Transverse colon (tissue), 4 donors: ENCODE results near the gene OSBPL2. TPM values are rescaled to one million over a fixed set of nuclear protein-coding genes. Genes with fewer than 3 reads are reported as not detected.

Source experiments
- DNase-seq: peaks from one replicate; pipeline ENCODE4 v3.0.0-alpha.2; 2019
- H3K27ac ChIP-seq, 4 donors: fragments of 200-600 bp; sonication (generic); 2 replicates each; pipeline ENCODE4 v1.5.1; 2016 to 2018; ENCODE audit warnings: inconsistent platforms in 4 of 4
- H3K27me3 ChIP-seq: fragments of 200-600 bp; sonication (generic); 2 replicates; pipeline ENCODE4 v1.5.1; 2017; ENCODE audit warnings: inconsistent platforms
- H3K36me3 ChIP-seq, 4 donors: fragments of 200-600 bp; sonication (generic); 2 replicates each; pipeline ENCODE4 v1.5.1; 2017 to 2019; ENCODE audit warnings: inconsistent platforms in 4 of 4
- H3K4me1 ChIP-seq, 4 donors: fragments of 200-600 bp; sonication (generic); 2 replicates each; pipeline ENCODE4 v1.5.1; 2017 to 2020; ENCODE audit warnings: inconsistent platforms in 4 of 4
- H3K4me3 ChIP-seq, 4 donors: fragments of 200-600 bp; sonication (generic); 1 replicate in 1 of 4; 2 replicates in 3 of 4; pipeline versions ENCODE4 v1.5.1 to v1.6.1; 2017 to 2019; ENCODE audit warnings: inconsistent platforms in 4 of 4
- H3K9me3 ChIP-seq, 2 donors: fragments of 200-600 bp; sonication (generic); 2 replicates each; pipeline ENCODE4 v1.5.1; 2017 to 2019; ENCODE audit warnings: inconsistent platforms in 2 of 2
- EP300 ChIP-seq: sonication (generic); formaldehyde crosslinking; IDR thresholded peaks from one replicate; pipeline ENCODE4 v1.6.1; 2017; ENCODE audit warnings: antibody characterized with exemption, low read depth
- POLR2A ChIP-seq: fragments of 450-650 bp; IDR thresholded peaks from one replicate; pipeline ENCODE4 v1.6.1; 2016; ENCODE audit warnings: antibody characterized with exemption, mild to moderate bottlenecking, moderate library complexity
- POLR2AphosphoS5 ChIP-seq, 3 donors: sonication (generic); formaldehyde crosslinking; IDR thresholded peaks; one replicate each; pipeline ENCODE4 v1.6.1; 2016; ENCODE audit warnings: antibody characterized with exemption in 3 of 3
- WGBS, 2 donors: methylation state at CpG; one replicate each; pipeline ENCODE4 v1.1.5; 2018; ENCODE audit warnings: low coverage in 1 of 2; 5-methylcytosine and 5-hydroxymethylcytosine counted together
- in situ Hi-C, 4 donors: fragments of 200-750 bp; cut with MboI; loops; one replicate each; pipeline versions ENCODE4 v1.15.0 to v1.15.1; 2017; ENCODE audit warnings: low sequenced_read_pairs in 3 of 4, low pct_ligation_motif_present in 1 of 4, low pct_unique_long_range_greater_than_20kb in 1 of 4
- intact Hi-C: fragments of 100-400 bp; cut with DNase I; formaldehyde crosslinking; loops from one replicate; pipeline ENCODE4 v1.15.1; 2023; ENCODE audit warnings: low total_unique reads
- total RNA-seq, 4 donors: library from RNA; depleted of rRNA; stranded (reverse); fragments of >200 nt; gene quantifications; one replicate each; pipeline ENCODE4 v1.1.0, GENCODE V29; 2016
- TF ChIP-seq, protein P1 (sequence below), 5 experiments: fragments of 200-600 bp in 3 of 5; fragments of 450-650 bp in 2 of 5; sonication (generic) in 3 of 5; IDR thresholded peaks; 1 replicate in 2 of 5; 2 replicates in 3 of 5; pipeline ENCODE4 v1.5.1; 2016 to 2017; ENCODE audit warnings: antibody characterized with exemption in 5 of 5, inconsistent platforms in 3 of 5, mild to moderate bottlenecking in 2 of 5, moderate library complexity in 1 of 5

OSBPL2 gene
- total RNA-seq, 4 donors from 2014 or later, result 36.2 to 101 (median 73.3) TPM

DNA sequence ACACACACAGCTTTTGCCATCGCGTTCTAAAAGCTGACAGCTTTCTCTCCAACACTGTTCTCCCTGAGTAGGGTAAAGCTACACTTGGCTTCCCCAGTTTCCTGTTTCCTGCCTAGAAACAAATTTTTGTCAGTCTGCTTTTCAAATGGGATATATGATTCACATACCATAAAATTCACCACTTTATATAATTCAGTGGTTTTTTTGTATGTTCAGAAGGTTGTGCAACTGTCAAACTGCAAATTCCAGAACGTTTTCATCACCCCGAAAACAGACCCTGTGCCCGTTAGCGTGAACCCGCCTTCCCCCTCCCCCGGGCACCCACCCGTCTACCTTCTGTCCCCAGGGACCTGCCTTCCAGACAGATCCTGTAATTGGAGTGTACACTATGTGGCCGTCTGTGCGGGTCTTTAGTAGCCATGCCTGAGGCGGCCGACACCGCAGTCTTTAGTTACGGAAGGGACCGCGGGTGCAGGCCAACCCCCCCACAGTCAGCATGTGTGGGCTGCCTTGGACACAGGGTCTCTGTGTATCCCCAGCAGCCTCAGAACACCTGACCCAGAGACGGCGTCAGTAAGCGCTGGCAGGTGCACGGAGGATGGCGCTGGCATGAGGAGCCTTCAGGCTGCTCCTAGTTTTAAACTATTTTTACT, 34.8 kb upstream of the OSBPL2 start:
- intact Hi-C loops, result no loop called here
- DNase-seq, result no peak
- in situ Hi-C loops, result no loop called here
- Histone ChIP-seq H3K4me3 (no peak overlapping the region), H3K27ac (no peak overlapping the region), H3K9me3 (no peaks in the 10 kb centered on the region), H3K27me3 (no peaks in the 10 kb centered on the region), H3K36me3 (peaks cover 0 to 23% (median 10%) of the 10 kb centered on the region in 4 donors), H3K4me1 (no peaks in the 10 kb centered on the region)
- WGBS, 2 donors, result 86 to 87% methylated on average over 7 to 22 of the region's 22 CpGs
- TF ChIP-seq POLR2AphosphoS5 (IDR thresholded peaks at IDR 0.05) (no peak), POLR2A (no peak), EP300 (no peak)
- TF ChIP-seq, protein P1, sequence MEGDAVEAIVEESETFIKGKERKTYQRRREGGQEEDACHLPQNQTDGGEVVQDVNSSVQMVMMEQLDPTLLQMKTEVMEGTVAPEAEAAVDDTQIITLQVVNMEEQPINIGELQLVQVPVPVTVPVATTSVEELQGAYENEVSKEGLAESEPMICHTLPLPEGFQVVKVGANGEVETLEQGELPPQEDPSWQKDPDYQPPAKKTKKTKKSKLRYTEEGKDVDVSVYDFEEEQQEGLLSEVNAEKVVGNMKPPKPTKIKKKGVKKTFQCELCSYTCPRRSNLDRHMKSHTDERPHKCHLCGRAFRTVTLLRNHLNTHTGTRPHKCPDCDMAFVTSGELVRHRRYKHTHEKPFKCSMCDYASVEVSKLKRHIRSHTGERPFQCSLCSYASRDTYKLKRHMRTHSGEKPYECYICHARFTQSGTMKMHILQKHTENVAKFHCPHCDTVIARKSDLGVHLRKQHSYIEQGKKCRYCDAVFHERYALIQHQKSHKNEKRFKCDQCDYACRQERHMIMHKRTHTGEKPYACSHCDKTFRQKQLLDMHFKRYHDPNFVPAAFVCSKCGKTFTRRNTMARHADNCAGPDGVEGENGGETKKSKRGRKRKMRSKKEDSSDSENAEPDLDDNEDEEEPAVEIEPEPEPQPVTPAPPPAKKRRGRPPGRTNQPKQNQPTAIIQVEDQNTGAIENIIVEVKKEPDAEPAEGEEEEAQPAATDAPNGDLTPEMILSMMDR (IDR thresholded peaks at IDR 0.05), result no peak

- H3K4me3 ChIP-seq, result no peak overlapping the region
- DNase-seq, result no peak
- peaks cover 0 to 6% (median 3%) of the 10 kb centered on the region in 4 donors for H3K36me3 ChIP-seq
- in situ Hi-C loops (no loop called here), intact Hi-C loops (no loop called here)
- TF ChIP-seq POLR2A, result no peak
- TF ChIP-seq, protein P1 (IDR thresholded peaks at IDR 0.05), result no peak
- TF ChIP-seq EP300, result no peak
- no peak for TF ChIP-seq POLR2AphosphoS5 (IDR thresholded peaks at IDR 0.05)
- peaks cover 18% of the 10 kb centered on the region for H3K27me3 ChIP-seq
- no peak overlapping the region for H3K27ac ChIP-seq
- no peaks in the 10 kb centered on the region for H3K9me3 ChIP-seq
- H3K4me1 ChIP-seq, result no peaks in the 10 kb centered on the region
- 91% methylated on average over 38 of the region's 38 CpGs; no CpG with 5 or more reads in 1 of the 2 donors for WGBS, 2 donors
Observed at GRCh38 chr20:62205618-62206387, 32.5 kb upstream of the OSBPL2 start.

DNA sequence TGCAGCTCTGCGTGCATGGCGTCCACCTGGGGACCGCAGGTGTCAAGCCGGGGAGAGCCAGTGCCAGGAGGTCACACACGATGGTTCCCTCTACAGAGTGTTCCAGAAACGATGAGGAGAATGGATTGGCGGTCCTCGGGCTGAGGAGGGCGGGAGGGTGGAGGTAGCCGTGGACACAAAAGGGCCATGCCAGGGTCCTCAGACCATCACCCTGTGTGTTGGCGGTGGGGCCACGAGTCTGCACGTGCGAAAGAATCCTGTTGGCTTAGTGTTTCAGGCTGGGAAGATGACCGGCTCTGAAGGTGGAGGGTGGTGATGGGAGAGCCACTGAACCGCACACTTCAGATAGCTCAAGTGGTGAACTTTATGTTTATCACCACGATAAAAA, 31.9 kb upstream of the OSBPL2 start:
- no peaks in the 10 kb centered on the region for H3K4me1 ChIP-seq
- no peak for DNase-seq
- in situ Hi-C loops, result no loop called here
- H3K27ac ChIP-seq, result no peak overlapping the region
- WGBS, 2 donors, result 80 to 100% methylated on average over 1 to 17 of the region's 17 CpGs
- H3K36me3 ChIP-seq, result peaks cover 0 to 4% (median 0%) of the 10 kb centered on the region in 4 donors
- peaks cover 23% of the 10 kb centered on the region for H3K27me3 ChIP-seq
- no peak for TF ChIP-seq POLR2AphosphoS5 (IDR thresholded peaks at IDR 0.05)
- TF ChIP-seq POLR2A, result no peak
- TF ChIP-seq, protein P1 (IDR thresholded peaks at IDR 0.05), result no peak
- TF ChIP-seq EP300, result no peak
- H3K4me3 ChIP-seq, result no peak overlapping the region
- intact Hi-C loops, result no loop called here
- no peaks in the 10 kb centered on the region for H3K9me3 ChIP-seq

- in situ Hi-C loops, result no loop called here
- H3K4me1 ChIP-seq, result no peaks in the 10 kb centered on the region
- H3K27me3 ChIP-seq, result peaks cover 35% of the 10 kb centered on the region
- DNase-seq, result no peak
- TF ChIP-seq POLR2AphosphoS5 (IDR thresholded peaks at IDR 0.05), result no peak
- no peak for TF ChIP-seq POLR2A
- TF ChIP-seq, protein P1 (IDR thresholded peaks at IDR 0.05), result no peak
- TF ChIP-seq EP300, result no peak
- H3K27ac ChIP-seq, result no peak overlapping the region
- H3K36me3 ChIP-seq, result no peaks in the 10 kb centered on the region
- no peaks in the 10 kb centered on the region for H3K9me3 ChIP-seq
- intact Hi-C loops, result no loop called here
- no peak overlapping the region for H3K4me3 ChIP-seq
- WGBS, 2 donors, result 68 to 71% methylated on average over 4 to 13 of the region's 19 CpGs
Observed at GRCh38 chr20:62208061-62208794, 30.1 kb upstream of the OSBPL2 start.
